SU-DHL-6 (cell line): ENCODE results near the gene SLC5A10.

ENCODE experiments used
- H2AFZ ChIP-seq: fragments of 200-600 bp; sonication (generic); 2 replicates; pipeline ENCODE4 v1.6.1; 2014; ENCODE audit warnings: low read depth, mild to moderate bottlenecking, moderate library complexity, mixed read lengths, antibody characterized with exemption, low read length; ENCODE audit not compliant: severe bottlenecking
- H3F3A ChIP-seq: fragments of 200-600 bp; shearing (Covaris generic); 2 replicates; pipeline ENCODE4 v1.6.0; 2016; ENCODE audit warnings: antibody characterized with exemption, mild to moderate bottlenecking; ENCODE audit not compliant: insufficient read depth
- H3K27ac ChIP-seq: fragments of 200-600 bp; sonication (generic); 2 replicates; pipeline ENCODE4 v1.5.1; 2016; ENCODE audit warnings: low read depth, mild to moderate bottlenecking, low read length, moderate library complexity, mixed read lengths
- H3K27me3 ChIP-seq: fragments of 200-600 bp; sonication (generic), shearing (Covaris generic); 2 replicates; pipeline ENCODE4 v1.6.0; 2014; ENCODE audit warnings: mild to moderate bottlenecking, low read length
- H3K36me3 ChIP-seq: fragments of 200-600 bp; sonication (generic); 2 replicates; pipeline ENCODE4 v1.6.1; 2014; ENCODE audit warnings: mild to moderate bottlenecking, low read length, mixed read lengths
- H3K4me2 ChIP-seq: fragments of 300-600, 200-600 bp; shearing (Covaris generic), sonication (generic); 2 replicates; pipeline ENCODE4 v1.6.0; 2014; ENCODE audit warnings: low read length, low read depth, mild to moderate bottlenecking; ENCODE audit not compliant: poor library complexity, severe bottlenecking
- H3K4me3 ChIP-seq: fragments of 200-600 bp; sonication (generic); 2 replicates; pipeline ENCODE4 v1.5.1; 2014; ENCODE audit warnings: antibody characterized with exemption, low read length, mild to moderate bottlenecking, mixed read lengths; ENCODE audit not compliant: insufficient read depth, poor library complexity, severe bottlenecking
- H3K79me2 ChIP-seq: fragments of 200-600 bp; sonication (generic); 2 replicates; pipeline ENCODE4 v1.6.1; 2014; ENCODE audit warnings: mild to moderate bottlenecking, low read length, moderate library complexity; ENCODE audit not compliant: insufficient read depth
- H3K9ac ChIP-seq: fragments of 200-600 bp; sonication (generic); 2 replicates; pipeline ENCODE4 v1.7.0; 2014; ENCODE audit warnings: mild to moderate bottlenecking, low read length
- H3K9me2 ChIP-seq: fragments of 200-600 bp; sonication (generic); replicated peaks from 2 replicates; pipeline ENCODE4 v1.6.1; 2014; ENCODE audit warnings: low read length; ENCODE audit not compliant: insufficient read depth
- H3K9me3 ChIP-seq: fragments of 200-600 bp; sonication (generic); 2 replicates; pipeline ENCODE4 v1.6.1; 2014; ENCODE audit warnings: low read length, mixed read lengths; ENCODE audit not compliant: insufficient read depth
- H4K20me1 ChIP-seq: fragments of 200-600 bp; sonication (generic); 2 replicates; pipeline ENCODE4 v1.6.1; 2014; ENCODE audit warnings: low read depth, mild to moderate bottlenecking, antibody characterized with exemption, low read length, moderate library complexity, mixed read lengths
- EZH2phosphoT487 ChIP-seq: fragments of 200-600 bp; sonication (generic), shearing (Covaris generic); conservative IDR thresholded peaks from 2 replicates; pipeline ENCODE4 v1.6.1; 2018; ENCODE audit warnings: mild to moderate bottlenecking, antibody characterized with exemption, low read length, moderate library complexity, mixed read lengths
- TF ChIP-seq, protein P1 (sequence below): fragments of 200-600 bp; sonication (generic); IDR thresholded peaks from one replicate; pipeline ENCODE4 v1.5.1; 2017; ENCODE audit warnings: antibody characterized with exemption, mild to moderate bottlenecking, low read length, moderate library complexity; ENCODE audit not compliant: insufficient read depth, poor library complexity, severe bottlenecking

SLC5A10 gene

DNA sequence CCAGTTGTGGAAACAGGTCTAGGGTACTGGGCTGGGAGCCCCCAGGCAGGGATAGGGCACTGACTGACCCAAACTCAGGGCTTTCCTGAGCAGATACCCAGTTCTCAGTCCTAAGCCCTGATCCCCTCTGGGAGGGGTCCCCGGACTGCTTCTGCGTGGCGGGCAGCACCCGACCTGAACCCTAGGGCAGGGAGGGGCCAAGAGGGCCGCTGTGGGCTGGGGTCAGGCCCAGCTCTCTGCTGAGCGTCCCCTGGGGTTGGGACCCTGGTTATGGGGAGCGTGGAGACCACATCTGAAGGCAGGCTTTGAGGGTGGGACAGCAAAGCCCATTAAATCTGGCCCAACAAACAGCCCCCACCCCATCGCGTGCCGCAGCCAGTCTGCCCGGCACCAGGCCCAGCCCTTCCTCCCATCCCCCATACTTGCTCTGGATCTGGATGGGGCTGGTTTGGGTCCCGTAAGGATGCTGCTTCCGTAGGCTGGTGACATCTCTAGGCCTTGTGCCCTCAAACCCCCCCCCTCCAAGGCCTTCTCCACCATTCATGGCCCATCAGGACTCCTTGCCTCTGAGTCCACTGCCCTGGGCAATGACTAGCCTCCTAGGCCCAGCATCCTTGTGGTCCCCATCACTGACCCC, 53.3 kb downstream of the SLC5A10 start:
- H3K9me3 ChIP-seq: no peaks in the 10 kb centered on the region
- no peaks in the 10 kb centered on the region for H3K27me3 ChIP-seq
- peak overlapping the region; percentile 89 for H3K9ac ChIP-seq
- peaks cover 19% of the 10 kb centered on the region; the same call in 1 of the 2 replicates for H3K79me2 ChIP-seq
- peaks cover 9% of the 10 kb centered on the region; the same call in 1 of the 2 replicates for H3F3A ChIP-seq
- no peaks in the 10 kb centered on the region for H4K20me1 ChIP-seq
- H3K36me3 ChIP-seq: no peaks in the 10 kb centered on the region
- TF ChIP-seq EZH2phosphoT487: no peak
- TF ChIP-seq, protein P1, sequence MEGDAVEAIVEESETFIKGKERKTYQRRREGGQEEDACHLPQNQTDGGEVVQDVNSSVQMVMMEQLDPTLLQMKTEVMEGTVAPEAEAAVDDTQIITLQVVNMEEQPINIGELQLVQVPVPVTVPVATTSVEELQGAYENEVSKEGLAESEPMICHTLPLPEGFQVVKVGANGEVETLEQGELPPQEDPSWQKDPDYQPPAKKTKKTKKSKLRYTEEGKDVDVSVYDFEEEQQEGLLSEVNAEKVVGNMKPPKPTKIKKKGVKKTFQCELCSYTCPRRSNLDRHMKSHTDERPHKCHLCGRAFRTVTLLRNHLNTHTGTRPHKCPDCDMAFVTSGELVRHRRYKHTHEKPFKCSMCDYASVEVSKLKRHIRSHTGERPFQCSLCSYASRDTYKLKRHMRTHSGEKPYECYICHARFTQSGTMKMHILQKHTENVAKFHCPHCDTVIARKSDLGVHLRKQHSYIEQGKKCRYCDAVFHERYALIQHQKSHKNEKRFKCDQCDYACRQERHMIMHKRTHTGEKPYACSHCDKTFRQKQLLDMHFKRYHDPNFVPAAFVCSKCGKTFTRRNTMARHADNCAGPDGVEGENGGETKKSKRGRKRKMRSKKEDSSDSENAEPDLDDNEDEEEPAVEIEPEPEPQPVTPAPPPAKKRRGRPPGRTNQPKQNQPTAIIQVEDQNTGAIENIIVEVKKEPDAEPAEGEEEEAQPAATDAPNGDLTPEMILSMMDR: no peak
- peak overlapping the region; percentile 97 for H3K4me3 ChIP-seq
- peak overlapping the region; percentile 89 for H2AFZ ChIP-seq
- H3K4me2 ChIP-seq: peak overlapping the region; percentile 82
- peak overlapping the region; percentile 40; the same call in 1 of the 2 replicates for H3K27ac ChIP-seq
- no peaks in the 10 kb centered on the region for H3K9me2 ChIP-seq

DNA sequence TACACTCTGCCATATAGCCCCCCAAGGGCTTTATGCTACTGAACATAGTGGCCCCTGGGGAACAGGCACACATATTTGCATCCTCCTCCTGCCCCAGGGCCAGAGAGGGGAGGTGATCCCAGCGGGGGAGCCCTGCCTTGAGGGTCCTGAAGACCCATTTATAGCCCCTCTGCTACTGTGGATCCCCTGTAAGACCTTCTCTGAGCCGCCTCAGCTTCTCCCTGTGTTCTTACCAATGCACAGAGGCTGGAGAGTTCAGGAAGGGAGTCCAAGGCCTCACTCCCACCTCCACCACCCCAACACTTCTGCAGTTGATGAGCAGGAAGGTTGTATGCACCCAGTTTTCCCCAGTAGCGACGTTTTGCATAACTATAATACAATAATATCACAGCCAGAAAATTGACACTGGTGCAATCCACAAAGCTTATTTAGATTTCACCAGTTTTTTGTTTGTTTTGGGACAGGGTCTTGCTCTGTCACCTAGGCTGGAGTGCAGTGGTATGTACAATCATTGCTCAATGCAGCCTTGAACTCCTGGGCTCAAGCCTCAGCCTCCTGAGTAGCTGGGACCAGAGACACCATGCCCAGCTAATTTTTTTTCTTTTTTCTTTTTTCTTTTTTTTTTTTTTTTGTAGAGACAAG, 53.9 kb downstream of the SLC5A10 start:
- Histone ChIP-seq H3K27me3 (no peaks in the 10 kb centered on the region), H2AFZ (no peak overlapping the region), H3K4me3 (no peak overlapping the region), H3K27ac (no peak overlapping the region), H3K4me2 (no peak overlapping the region), H3K36me3 (no peaks in the 10 kb centered on the region), H3F3A (peaks cover 9% of the 10 kb centered on the region; the same call in 1 of the 2 replicates), H4K20me1 (no peaks in the 10 kb centered on the region), H3K9me2 (no peaks in the 10 kb centered on the region), H3K79me2 (peaks cover 19% of the 10 kb centered on the region; the same call in 1 of the 2 replicates), H3K9ac (no peak overlapping the region), H3K9me3 (no peaks in the 10 kb centered on the region)
- TF ChIP-seq, protein P1: no peak
- TF ChIP-seq EZH2phosphoT487: no peak

DNA sequence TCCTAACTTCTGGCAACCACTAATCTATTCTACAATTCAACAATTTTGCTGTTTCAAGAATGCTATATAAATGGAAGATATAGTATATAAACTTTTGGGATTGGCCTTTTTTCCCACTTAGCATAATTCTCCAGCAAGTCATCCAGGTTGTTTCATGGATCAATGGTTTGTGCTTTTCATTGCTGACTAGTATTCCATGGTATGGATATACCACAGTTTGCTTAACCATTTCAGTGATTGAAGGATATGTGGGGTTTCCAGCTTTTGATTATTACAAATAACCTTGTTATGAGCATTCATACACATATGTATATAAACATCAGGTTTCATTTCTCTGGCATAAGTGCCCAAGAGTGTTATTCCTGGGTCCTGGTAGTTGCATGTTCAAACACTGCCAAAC, 54.7 kb downstream of the SLC5A10 start:
- no peak for TF ChIP-seq EZH2phosphoT487
- H3K27me3 ChIP-seq: no peaks in the 10 kb centered on the region
- no peak overlapping the region for H3K4me3 ChIP-seq
- peaks cover 9% of the 10 kb centered on the region; the same call in 1 of the 2 replicates for H3F3A ChIP-seq
- no peaks in the 10 kb centered on the region for H3K9me2 ChIP-seq
- H3K36me3 ChIP-seq: no peaks in the 10 kb centered on the region
- H4K20me1 ChIP-seq: no peaks in the 10 kb centered on the region
- no peak overlapping the region for H3K9ac ChIP-seq
- no peak overlapping the region for H3K4me2 ChIP-seq
- no peak overlapping the region for H2AFZ ChIP-seq
- H3K79me2 ChIP-seq: peaks cover 13% of the 10 kb centered on the region; the same call in 1 of the 2 replicates
- no peak overlapping the region for H3K27ac ChIP-seq
- H3K9me3 ChIP-seq: no peaks in the 10 kb centered on the region

DNA sequence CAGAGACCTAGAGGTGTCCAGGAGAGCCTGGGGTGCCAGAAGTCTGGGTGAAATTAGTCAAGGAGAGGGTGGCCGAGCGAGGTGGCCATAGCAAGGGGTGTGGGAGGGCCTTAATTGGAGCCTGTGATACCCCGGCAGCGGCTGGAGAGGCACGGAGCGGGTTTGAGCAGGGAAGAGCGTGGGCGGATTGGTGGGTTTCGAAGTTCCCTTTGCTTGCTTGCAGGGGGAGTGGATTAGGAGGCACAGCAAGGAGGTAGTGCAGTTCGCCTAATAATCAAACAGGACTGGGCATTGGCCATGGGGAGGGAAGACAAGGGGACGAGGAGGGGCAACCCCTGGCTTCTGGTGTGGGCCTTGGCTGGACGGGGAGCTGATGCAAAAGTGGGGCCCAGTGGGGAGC, 58.0 kb downstream of the SLC5A10 start:
- no peaks in the 10 kb centered on the region for H3K9me3 ChIP-seq
- H3F3A ChIP-seq: peaks cover 8% of the 10 kb centered on the region; the same call in 1 of the 2 replicates
- H4K20me1 ChIP-seq: no peaks in the 10 kb centered on the region
- no peaks in the 10 kb centered on the region for H3K79me2 ChIP-seq
- TF ChIP-seq, protein P1: no peak
- no peak for TF ChIP-seq EZH2phosphoT487
- H3K9me2 ChIP-seq: no peaks in the 10 kb centered on the region
- no peaks in the 10 kb centered on the region for H3K27me3 ChIP-seq
- H2AFZ ChIP-seq: no peak overlapping the region
- H3K36me3 ChIP-seq: no peaks in the 10 kb centered on the region
- H3K27ac ChIP-seq: no peak overlapping the region
- H3K9ac ChIP-seq: no peak overlapping the region
- H3K4me3 ChIP-seq: no peak overlapping the region
- no peak overlapping the region for H3K4me2 ChIP-seq
